GOT3 (cell line): ENCODE results near the gene ST8SIA5.

Experiments
- DNase-seq: peaks from one replicate; lab custom pipeline; 2025; ENCODE audit warnings: mixed read lengths; lab: John Stamatoyannopoulos, UW

Gene ST8SIA5

GRCh38 chr18:46711444-46711863 lies 45.4 kb downstream of the ST8SIA5 start:
- no peak for DNase-seq

GRCh38 chr18:46706968-46707367 lies 49.9 kb downstream of the ST8SIA5 start:
- DNase-seq, result no peak

GRCh38 chr18:46705521-46705920 lies 51.3 kb downstream of the ST8SIA5 start:
- no peak for DNase-seq

DNA sequence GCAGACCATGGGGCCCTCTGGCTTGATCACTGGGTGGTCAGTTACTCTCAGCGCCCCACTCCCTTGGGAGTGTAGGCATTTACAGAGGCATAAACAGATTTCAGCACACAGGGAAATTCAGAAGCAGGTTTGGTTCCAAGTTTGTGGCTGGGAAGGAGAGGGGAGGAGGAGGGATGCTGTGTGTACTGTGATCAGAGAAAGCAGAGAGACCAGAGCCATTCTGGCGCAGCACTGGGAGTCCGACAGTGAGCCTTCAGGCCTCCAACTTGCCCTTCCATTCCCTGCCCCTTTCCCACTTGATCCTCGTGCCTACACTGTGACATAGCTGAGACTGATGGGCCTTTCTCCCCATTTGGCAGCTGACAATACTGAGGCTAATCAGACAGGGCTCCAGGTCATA lies 52.0 kb downstream of the ST8SIA5 start:
- DNase-seq, result no peak

GRCh38 chr18:46704189-46704588 lies 52.7 kb downstream of the ST8SIA5 start:
- no peak for DNase-seq

GRCh38 chr18:46702471-46702870 lies 54.4 kb downstream of the ST8SIA5 start:
- no peak for DNase-seq

DNA sequence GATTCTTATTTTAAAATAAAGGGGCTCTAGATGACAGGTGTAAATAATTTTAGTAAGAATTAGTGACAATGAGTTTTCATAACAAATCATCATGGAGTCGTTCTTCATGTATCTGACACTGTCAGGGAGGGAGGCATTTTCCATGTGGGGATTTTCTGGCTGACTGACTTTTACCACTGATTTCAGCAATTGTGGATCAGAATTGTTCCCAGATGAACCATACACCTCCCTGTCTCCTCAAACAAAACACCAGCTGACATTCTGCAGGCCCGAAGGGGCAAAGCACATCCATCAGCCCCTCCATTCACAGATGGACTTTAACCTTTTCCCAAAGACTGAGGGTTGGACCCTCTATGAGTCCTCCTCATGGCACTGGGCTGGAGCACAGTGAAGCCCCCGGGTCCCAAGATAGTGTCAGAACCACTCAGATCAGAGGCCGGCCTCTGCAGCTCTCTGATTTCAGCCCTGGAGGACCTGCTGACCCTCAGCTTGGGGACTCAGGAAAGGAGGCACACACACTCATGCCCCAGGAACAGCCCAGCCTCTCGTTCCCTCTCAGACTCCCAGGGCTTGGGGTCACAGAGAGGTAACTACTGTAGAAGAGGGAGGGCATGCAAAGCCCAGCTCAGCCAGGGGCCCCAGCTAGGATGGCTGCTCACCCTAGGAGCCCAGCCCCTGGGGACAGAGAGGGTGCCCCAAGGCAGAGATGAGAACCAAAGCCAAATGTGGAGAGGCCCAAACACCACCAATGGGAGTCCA lies 56.6 kb downstream of the ST8SIA5 start:
- DNase-seq, result no peak

- DNase-seq, result no peak
Observed at GRCh38 chr18:46696702-46697101, 60.2 kb downstream of the ST8SIA5 start.

- no peak for DNase-seq
Observed at GRCh38 chr18:46696268-46696667, 60.6 kb downstream of the ST8SIA5 start.

DNA sequence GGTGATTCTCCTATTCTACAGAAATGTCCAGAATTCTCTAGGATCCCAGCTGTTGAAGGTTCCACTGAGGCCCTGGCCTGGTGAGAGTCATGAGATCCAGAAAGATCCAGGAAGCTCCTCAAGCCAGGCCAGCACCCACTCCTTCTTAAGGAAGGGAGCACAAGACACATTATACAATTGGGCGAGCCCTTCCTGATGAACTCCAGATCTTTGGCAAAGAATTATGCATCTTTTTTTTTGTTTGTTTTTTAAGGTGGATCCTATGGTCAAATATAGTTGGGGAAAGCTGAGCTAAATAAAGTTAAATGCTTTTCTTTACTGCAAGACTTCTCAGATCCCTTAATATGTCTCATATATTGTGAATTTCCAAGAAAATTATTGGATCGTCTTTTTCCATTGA lies 62.9 kb downstream of the ST8SIA5 start:
- no peak for DNase-seq

GRCh38 chr18:46688853-46689525 lies 67.9 kb downstream of the ST8SIA5 start:
- DNase-seq, result no peak

DNA sequence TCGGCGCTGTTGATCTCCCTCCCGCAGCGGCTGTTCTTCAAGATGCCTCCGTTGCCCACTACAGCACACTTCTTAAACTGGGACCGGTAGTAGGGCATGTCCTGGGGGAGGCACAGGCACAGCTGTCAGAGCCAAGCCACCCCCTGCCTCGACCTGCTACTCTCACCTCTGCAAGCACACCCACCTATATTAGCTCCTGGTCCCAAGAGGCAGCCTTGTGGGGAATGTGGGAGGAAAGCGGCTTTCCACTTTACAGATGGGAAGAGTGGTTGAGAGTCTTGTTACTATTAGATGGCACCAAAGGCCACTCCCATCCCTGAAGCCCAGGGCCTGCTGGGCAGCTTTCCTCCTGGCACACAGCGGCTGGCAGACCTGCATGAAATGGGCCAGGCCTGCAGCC lies 70.7 kb downstream of the ST8SIA5 start:
- no peak for DNase-seq

DNA sequence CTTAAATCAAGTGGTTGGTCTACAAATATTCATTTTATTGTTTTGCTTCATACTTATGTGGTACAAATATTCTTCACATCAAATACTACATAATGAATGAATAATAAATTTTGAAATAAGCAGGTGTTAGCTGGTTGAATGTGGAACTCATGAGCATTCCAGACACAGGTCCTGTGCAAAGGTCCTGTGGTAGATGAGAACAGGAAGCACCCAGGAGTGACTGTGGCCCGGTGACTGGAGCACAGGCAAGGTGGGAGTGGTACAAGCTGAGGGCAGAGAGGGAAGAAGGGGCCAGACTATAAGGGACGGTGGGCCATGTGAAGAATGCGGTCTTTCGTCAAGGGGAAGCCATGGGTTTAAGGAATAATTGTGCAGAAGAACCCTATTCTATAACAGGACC lies 73.6 kb downstream of the ST8SIA5 start:
- no peak for DNase-seq

- no peak for DNase-seq
Observed at GRCh38 chr18:46680784-46681695, 75.8 kb downstream of the ST8SIA5 start.

- DNase-seq, result no peak
Observed at GRCh38 chr18:46679846-46680598, 76.8 kb downstream of the ST8SIA5 start.

DNA sequence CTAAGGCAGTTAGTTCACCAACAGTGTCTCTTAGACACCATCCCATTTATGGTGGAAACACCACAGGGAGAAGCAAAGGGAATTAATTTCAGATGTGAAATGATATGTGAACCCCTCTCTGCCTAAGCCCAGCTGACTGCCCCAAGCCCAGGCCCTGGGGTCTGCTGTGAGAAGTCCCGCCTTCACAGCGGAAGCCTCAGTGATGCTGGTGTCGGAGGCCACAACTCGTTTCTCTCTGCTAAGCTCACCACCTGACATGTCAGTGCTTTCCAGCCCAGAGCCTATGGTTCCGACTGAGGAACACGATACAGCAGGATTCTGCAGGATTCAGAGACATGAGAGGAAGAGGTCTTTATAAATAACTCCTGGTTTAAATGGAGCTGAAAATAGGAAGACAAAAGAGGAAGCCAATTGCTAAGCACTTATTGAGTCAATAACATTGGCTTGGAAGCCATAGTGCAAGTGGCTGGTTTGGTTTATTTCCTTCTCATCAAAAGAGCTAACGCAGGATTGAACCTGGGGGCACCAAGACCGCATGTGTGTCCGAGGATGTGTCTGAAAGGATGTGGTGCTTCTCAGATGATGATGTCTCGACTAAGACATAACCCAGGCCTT lies 78.0 kb downstream of the ST8SIA5 start:
- no peak for DNase-seq

GRCh38 chr18:46678041-46678440 lies 78.8 kb downstream of the ST8SIA5 start:
- DNase-seq, result no peak

- no peak for DNase-seq
Observed at GRCh38 chr18:46677611-46678010, 79.2 kb downstream of the ST8SIA5 start.

- DNase-seq, result no peak
Observed at GRCh38 chr18:46676182-46676835, 80.5 kb downstream of the ST8SIA5 start.

- no peak for DNase-seq
Observed at GRCh38 chr18:46675112-46675511, 81.7 kb downstream of the ST8SIA5 start.
